ENCODE measurements around the gene JMJD1C.

JMJD1C gene

GRCh38 chr10:63246356-63246755, 219.4 kb downstream of the JMJD1C start:
- no peaks in the 10 kb centered on the region for H3K27me3 ChIP-seq (ENCODE audit: insufficient read depth, poor library complexity, severe bottlenecking)
- H3K27ac ChIP-seq (ENCODE audit: poor library complexity, severe bottlenecking) = no peak overlapping the region
- DNase-seq (ENCODE audit: low spot score) = no peak
- H3K4me3 ChIP-seq (ENCODE audit: severe bottlenecking) = no peak overlapping the region
- peaks cover 14% of the 10 kb centered on the region for H3K36me3 ChIP-seq (ENCODE audit: low read depth)
- no peak; the same call in 2 of the 3 replicates for ATAC-seq (ENCODE audit: low read depth)
- peaks cover 17% of the 10 kb centered on the region for H3K4me1 ChIP-seq (ENCODE audit: insufficient read depth, poor library complexity, severe bottlenecking)
- TF ChIP-seq CTCF (IDR thresholded peaks at IDR 0.05; ENCODE audit: poor library complexity, severe bottlenecking) = no peak
- peaks cover 3% of the 10 kb centered on the region for H3K9me3 ChIP-seq (ENCODE audit: severe bottlenecking)

- no peak for ATAC-seq (ENCODE audit: low read depth)
- peaks cover 4% of the 10 kb centered on the region; the same call in 1 of the 2 replicates for H3K36me3 ChIP-seq (ENCODE audit: low read depth)
- peaks cover 20% of the 10 kb centered on the region for H3K4me1 ChIP-seq (ENCODE audit: insufficient read depth, poor library complexity, severe bottlenecking)
- no peak for TF ChIP-seq CTCF (IDR thresholded peaks at IDR 0.05; ENCODE audit: poor library complexity, severe bottlenecking)
- no peak overlapping the region for H3K4me3 ChIP-seq (ENCODE audit: severe bottlenecking)
- H3K27me3 ChIP-seq (ENCODE audit: insufficient read depth, poor library complexity, severe bottlenecking) = no peaks in the 10 kb centered on the region
- no peak for DNase-seq (ENCODE audit: low spot score)
- peaks cover 3% of the 10 kb centered on the region for H3K9me3 ChIP-seq (ENCODE audit: severe bottlenecking)
- no peak overlapping the region for H3K27ac ChIP-seq (ENCODE audit: poor library complexity, severe bottlenecking)
These were observed 223.9 kb downstream of the JMJD1C start for GRCh38 chr10:63241841-63242281.

- no peak for ATAC-seq (ENCODE audit: low read depth)
- H3K9me3 ChIP-seq (ENCODE audit: severe bottlenecking) = no peaks in the 10 kb centered on the region
- no peak overlapping the region for H3K27ac ChIP-seq (ENCODE audit: poor library complexity, severe bottlenecking)
- H3K36me3 ChIP-seq (ENCODE audit: low read depth) = no peaks in the 10 kb centered on the region
- peaks cover 20% of the 10 kb centered on the region for H3K4me1 ChIP-seq (ENCODE audit: insufficient read depth, poor library complexity, severe bottlenecking)
- TF ChIP-seq CTCF (IDR thresholded peaks at IDR 0.05; ENCODE audit: poor library complexity, severe bottlenecking) = no peak
- H3K27me3 ChIP-seq (ENCODE audit: insufficient read depth, poor library complexity, severe bottlenecking) = no peaks in the 10 kb centered on the region
- no peak for DNase-seq (ENCODE audit: low spot score)
- H3K4me3 ChIP-seq (ENCODE audit: severe bottlenecking) = no peak overlapping the region
These were observed 225.0 kb downstream of the JMJD1C start for GRCh38 chr10:63240807-63241206.

GRCh38 chr10:63238501-63238900, 227.3 kb downstream of the JMJD1C start:
- H3K4me1 ChIP-seq (ENCODE audit: insufficient read depth, poor library complexity, severe bottlenecking) = peaks cover 24% of the 10 kb centered on the region
- no peak overlapping the region for H3K27ac ChIP-seq (ENCODE audit: poor library complexity, severe bottlenecking)
- no peak overlapping the region for H3K4me3 ChIP-seq (ENCODE audit: severe bottlenecking)
- DNase-seq (ENCODE audit: low spot score) (no peak), ATAC-seq (ENCODE audit: low read depth) (no peak)
- H3K27me3 ChIP-seq (ENCODE audit: insufficient read depth, poor library complexity, severe bottlenecking) = no peaks in the 10 kb centered on the region
- H3K36me3 ChIP-seq (ENCODE audit: low read depth) = peaks cover 12% of the 10 kb centered on the region; the same call in 1 of the 2 replicates
- H3K9me3 ChIP-seq (ENCODE audit: severe bottlenecking) = no peaks in the 10 kb centered on the region
- no peak for TF ChIP-seq CTCF (IDR thresholded peaks at IDR 0.05; ENCODE audit: poor library complexity, severe bottlenecking)

GRCh38 chr10:63237396-63237795, 228.4 kb downstream of the JMJD1C start:
- no peaks in the 10 kb centered on the region for H3K27me3 ChIP-seq (ENCODE audit: insufficient read depth, poor library complexity, severe bottlenecking)

More at GRCh38 chr10:63237396-63237795, 228.4 kb downstream of the JMJD1C start:
- H3K36me3 ChIP-seq (ENCODE audit: low read depth) = peaks cover 12% of the 10 kb centered on the region; the same call in 1 of the 2 replicates
- no peak for DNase-seq (ENCODE audit: low spot score)
- ATAC-seq (ENCODE audit: low read depth) = no peak
- no peak overlapping the region for H3K4me3 ChIP-seq (ENCODE audit: severe bottlenecking)
- no peaks in the 10 kb centered on the region for H3K9me3 ChIP-seq (ENCODE audit: severe bottlenecking)
- TF ChIP-seq CTCF (IDR thresholded peaks at IDR 0.05; ENCODE audit: poor library complexity, severe bottlenecking) = no peak
- peaks cover 26% of the 10 kb centered on the region for H3K4me1 ChIP-seq (ENCODE audit: insufficient read depth, poor library complexity, severe bottlenecking)
- H3K27ac ChIP-seq (ENCODE audit: poor library complexity, severe bottlenecking) = peak overlapping the region; percentile 78

Data from RWPE2 (cell line).